ENCODE data around the gene BAIAP2L2.
"Not testable (repeated sequence)": the region's sequence is repeated elsewhere in the genome, so short reads cannot be mapped to it uniquely, and the experiment has no call there.

BAIAP2L2 gene

GRCh38 chr22:38131399-38131798 is 20.9 kb upstream of the BAIAP2L2 start:
- DNase-seq, result no peak
- in situ Hi-C loops (cut with HindIII; ENCODE audit: low pct_ligation_motif_present, low pct_unique_long_range_greater_than_20kb, low sequenced_read_pairs), result no loop called here

- in situ Hi-C loops (cut with HindIII; ENCODE audit: low pct_ligation_motif_present, low pct_unique_long_range_greater_than_20kb, low sequenced_read_pairs), result no loop called here
- no peak for DNase-seq
These were observed 19.4 kb upstream of the BAIAP2L2 start for GRCh38 chr22:38129856-38130255.

DNA sequence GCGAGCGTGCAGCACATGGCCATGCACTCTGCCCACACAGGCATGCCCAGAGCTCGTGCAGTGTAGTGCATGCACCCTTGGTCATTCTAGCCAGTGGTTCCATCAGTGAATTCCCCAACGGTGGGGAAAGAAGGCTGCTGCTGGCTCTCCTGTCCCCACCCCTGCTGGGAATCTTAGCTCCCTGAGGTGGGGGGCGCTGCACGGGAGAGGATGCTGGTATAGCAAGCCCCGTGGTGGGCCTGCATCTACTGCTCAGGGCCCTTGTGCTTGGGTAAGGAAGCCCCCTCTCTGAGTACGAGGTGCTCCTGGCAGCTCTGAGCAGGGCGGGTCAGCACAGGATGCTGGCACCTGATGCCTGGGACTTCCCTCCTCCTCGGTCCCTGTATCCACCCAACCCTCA is 18.5 kb upstream of the BAIAP2L2 start:
- DNase-seq, result no peak
- in situ Hi-C loops (cut with HindIII; ENCODE audit: low pct_ligation_motif_present, low pct_unique_long_range_greater_than_20kb, low sequenced_read_pairs), result no loop called here

DNA sequence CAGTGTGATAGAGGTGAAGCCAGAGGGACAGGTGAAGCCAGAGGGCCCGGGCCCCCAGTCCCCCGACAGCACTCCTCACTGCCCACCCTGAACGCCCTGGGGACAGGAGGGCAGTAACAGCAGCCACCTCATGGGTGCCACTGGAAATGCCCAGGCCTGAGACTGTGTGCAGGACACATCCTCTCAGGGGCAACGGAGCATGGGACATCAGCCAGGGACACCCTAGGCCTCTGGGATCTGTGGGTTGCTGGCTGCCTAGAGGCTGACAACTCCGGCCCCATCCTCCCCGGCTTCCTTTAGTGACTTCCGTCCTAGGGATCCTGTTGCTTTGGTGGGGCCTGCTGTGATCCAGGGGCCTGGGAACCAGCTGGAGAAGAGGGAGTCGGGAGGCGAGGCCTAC is 17.4 kb upstream of the BAIAP2L2 start:
- no peak for DNase-seq
- in situ Hi-C loops (cut with HindIII; ENCODE audit: low pct_ligation_motif_present, low pct_unique_long_range_greater_than_20kb, low sequenced_read_pairs), result no loop called here

- in situ Hi-C loops (cut with HindIII; ENCODE audit: low pct_ligation_motif_present, low pct_unique_long_range_greater_than_20kb, low sequenced_read_pairs), result no loop called here
- DNase-seq, result no peak
These were observed 16.6 kb upstream of the BAIAP2L2 start for GRCh38 chr22:38126928-38127668.

GRCh38 chr22:38125751-38126201 is 15.3 kb upstream of the BAIAP2L2 start:
- DNase-seq, result no peak
- in situ Hi-C loops (cut with HindIII; ENCODE audit: low pct_ligation_motif_present, low pct_unique_long_range_greater_than_20kb, low sequenced_read_pairs), result no loop called here

DNA sequence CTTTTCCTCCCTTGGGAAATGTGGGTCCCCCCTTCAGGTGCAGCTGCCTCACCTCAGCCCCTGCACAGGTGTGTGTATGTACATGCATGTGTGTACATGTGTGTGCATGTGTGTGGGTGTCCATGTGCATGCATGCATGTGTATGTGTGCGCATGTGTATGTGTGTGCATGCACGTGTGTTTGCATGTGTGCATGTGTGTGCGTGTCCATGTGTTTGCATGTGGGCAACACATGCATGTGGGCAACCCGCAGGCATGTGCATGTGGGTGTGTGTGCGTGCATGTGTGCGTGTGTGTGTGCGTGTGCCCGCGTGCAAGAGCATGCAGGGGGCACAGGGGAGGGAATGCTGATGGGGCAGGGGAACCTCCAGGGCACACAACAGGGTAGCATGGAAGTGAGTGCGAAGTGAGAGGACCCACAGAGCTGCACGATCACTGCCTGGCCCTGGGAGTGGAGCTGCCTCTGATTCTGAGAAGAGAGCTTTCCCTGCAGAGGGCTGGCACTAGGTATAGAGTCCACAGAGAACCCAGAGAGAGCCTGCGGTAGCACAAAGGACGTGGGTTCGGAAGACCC is 14.6 kb upstream of the BAIAP2L2 start:
- in situ Hi-C loops (cut with HindIII; ENCODE audit: low pct_ligation_motif_present, low pct_unique_long_range_greater_than_20kb, low sequenced_read_pairs), result no loop called here
- no peak for DNase-seq

DNA sequence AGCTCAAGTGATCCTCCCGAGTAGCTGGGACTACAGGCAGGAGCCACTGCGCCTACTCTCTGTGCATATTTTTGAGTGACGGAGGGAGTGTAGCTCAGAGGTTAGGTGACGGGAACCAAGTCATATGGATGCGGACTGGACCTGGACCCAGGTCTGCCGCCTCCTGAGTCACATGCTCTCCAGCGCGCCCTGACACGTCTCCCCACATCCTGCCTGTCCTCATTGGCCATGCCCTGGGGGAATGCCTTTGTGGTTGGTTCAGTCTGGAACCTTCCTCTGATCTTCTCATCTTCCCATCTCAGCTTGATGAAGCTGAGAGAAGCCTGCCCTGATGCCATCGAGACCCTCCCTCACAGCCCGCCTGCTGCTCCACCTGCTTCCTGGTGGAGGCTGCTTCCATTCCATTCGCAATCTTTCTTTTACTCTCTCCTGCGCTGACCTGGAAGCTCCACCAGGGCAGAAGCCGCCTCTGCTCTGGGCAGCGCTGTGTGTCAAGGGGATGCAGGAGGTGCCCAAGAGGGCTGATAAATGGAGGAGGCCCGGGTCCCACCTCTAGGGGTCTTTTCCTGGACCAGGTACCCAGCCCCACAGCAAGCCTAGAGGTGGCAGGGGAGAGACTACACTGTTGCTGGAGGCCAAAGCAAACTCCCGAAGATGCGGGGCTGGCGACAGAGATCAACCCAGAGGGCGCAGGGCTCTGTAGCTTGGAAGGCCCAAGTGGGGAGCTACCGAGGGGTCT is 13.9 kb upstream of the BAIAP2L2 start:
- in situ Hi-C loops (cut with HindIII; ENCODE audit: low pct_ligation_motif_present, low pct_unique_long_range_greater_than_20kb, low sequenced_read_pairs), result no loop called here
- no peak for DNase-seq

- DNase-seq, result no peak
These were observed 12.1 kb upstream of the BAIAP2L2 start for GRCh38 chr22:38122616-38123015.

DNA sequence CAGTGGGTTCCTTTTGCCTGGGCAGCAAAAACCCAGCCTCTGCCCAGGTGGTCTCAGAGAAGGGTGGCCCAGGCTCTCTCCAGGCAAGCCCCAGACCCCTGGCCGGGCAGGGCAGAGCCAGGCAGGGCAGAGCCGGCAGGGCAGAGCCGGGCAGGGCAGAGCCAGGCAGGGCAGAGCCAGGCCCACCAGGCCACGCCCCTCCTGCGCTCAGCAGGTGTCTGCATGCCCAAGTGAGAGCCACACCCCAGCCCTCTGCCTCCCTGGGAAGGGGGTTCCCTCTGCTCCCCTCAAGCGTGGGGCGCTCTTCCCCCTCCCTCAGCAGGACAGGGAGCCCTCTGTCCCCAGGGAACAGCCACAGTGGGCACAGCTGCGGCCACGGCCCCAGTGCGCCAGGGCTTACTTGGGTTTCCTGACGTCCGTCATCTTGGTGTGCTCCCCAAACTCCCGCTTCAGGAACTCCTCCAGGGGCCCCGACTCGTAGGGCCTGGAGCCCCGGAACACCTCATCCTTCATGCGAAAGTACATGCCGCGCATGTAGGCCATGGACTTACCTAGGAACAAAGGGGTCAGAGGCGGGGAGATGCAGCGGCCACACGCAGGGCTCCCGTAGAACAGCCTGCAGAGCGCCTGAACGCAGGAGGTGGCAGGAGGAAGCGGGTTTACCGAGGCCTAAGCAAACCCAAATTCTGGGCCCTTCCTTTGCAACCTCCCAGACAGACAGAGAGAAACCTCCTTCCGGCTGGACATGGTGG is 10.1 kb upstream of the BAIAP2L2 start:
- in situ Hi-C loops (cut with HindIII; ENCODE audit: low pct_ligation_motif_present, low pct_unique_long_range_greater_than_20kb, low sequenced_read_pairs), result no loop called here
- DNase-seq, result no peak

More at GRCh38 chr22:38122616-38123015, 12.1 kb upstream of the BAIAP2L2 start:
- in situ Hi-C loops (cut with HindIII; ENCODE audit: low pct_ligation_motif_present, low pct_unique_long_range_greater_than_20kb, low sequenced_read_pairs), result no loop called here

DNA sequence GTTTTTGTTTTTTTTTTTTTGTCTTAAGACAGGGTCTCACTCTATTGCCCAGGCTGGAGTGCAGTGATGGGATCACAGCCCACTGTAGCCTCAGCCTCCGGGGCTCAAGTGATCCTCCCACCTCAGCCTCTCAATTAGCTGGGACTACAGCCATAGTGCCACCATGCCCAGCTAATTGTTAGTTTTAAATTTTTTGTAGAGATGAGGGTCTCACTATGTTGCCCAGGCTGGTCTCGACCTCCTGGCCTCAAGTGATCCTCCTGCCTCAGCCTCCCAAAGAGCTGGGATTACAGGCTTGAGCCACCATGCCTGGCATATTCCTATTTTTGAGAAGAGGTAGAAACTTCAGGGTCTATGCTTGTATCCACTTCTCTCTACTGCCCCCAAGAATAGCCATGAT is 8.3 kb upstream of the BAIAP2L2 start:
- in situ Hi-C loops (cut with HindIII; ENCODE audit: low pct_ligation_motif_present, low pct_unique_long_range_greater_than_20kb, low sequenced_read_pairs); DNase-seq: not testable (repeated sequence)

- in situ Hi-C loops (cut with HindIII; ENCODE audit: low pct_ligation_motif_present, low pct_unique_long_range_greater_than_20kb, low sequenced_read_pairs), result no loop called here
- no peak for DNase-seq
These were observed 7.7 kb upstream of the BAIAP2L2 start for GRCh38 chr22:38118182-38118581.

GRCh38 chr22:38117556-38117955 is 7.1 kb upstream of the BAIAP2L2 start:
- in situ Hi-C loops (cut with HindIII; ENCODE audit: low pct_ligation_motif_present, low pct_unique_long_range_greater_than_20kb, low sequenced_read_pairs); DNase-seq: not testable (repeated sequence)

GRCh38 chr22:38115423-38116205 is 5.1 kb upstream of the BAIAP2L2 start:
- in situ Hi-C loops (cut with HindIII; ENCODE audit: low pct_ligation_motif_present, low pct_unique_long_range_greater_than_20kb, low sequenced_read_pairs), result no loop called here
- no peak for DNase-seq

DNA sequence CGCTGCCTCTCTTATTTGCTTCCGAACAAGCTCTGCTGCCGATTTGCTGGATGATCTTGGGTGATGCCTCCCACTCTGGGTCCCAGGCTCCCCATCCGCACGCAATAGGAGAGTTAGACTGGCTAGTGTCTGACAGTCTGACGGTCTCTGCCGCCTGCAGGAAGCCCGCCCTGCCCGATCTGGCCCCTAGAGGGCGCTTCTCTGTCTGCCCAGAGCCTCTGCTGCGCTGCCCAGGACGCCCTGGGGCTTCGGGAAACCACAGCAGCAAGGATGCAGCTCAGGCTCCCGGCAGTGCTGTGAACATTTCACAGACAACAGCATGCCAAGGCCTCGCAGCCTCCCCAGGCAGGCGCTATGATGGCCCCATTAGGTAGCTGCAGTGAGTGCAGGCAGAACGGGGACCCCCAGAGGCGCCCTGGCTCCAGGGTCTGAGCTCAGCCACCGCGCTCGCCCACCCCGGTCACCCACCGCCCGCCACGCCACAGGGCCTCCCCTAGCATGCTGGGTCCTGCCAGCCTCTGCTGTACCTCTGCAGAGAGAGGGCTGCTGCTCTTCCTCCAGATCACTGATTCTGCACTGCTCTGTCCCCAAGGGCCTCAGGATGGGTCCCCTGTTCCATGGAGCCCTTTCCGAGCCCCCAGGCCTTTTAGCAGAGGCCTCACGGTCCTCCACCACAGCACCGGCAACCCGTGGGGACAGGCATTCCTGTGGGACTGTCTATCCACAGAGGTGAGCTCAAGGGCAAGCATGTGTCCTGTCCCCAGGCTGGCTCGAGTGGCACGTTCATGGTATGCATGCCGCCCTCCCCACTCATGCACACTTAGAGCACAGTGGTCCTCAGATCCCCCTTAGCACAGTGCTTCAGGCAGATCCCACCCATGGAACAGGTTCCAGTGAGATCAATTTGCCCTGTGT is 4.3 kb upstream of the BAIAP2L2 start:
- DNase-seq, result peak; percentile 68
- in situ Hi-C loops (cut with HindIII; ENCODE audit: low pct_ligation_motif_present, low pct_unique_long_range_greater_than_20kb, low sequenced_read_pairs), result no loop called here

DNA sequence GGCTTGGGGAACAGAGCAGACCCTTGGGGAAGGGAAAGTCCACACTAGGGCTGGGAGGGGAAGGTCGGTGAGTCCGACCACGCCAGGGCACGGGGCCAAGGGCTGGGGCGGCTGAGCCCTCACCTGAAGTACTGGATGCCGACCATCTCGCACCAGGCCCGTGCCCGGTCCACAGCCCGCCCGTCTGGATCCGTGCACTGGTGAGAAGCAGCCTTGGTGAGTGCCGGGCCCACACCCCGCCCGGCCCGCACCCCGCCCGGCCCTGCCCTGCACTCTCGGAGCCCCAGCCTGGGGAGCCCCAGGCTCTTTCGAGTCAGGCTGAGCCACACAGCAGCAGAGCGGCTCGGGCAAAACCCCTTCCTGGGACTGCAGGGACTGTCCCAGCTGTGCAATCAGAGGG is 1.9 kb upstream of the BAIAP2L2 start:
- DNase-seq, result no peak

DNA sequence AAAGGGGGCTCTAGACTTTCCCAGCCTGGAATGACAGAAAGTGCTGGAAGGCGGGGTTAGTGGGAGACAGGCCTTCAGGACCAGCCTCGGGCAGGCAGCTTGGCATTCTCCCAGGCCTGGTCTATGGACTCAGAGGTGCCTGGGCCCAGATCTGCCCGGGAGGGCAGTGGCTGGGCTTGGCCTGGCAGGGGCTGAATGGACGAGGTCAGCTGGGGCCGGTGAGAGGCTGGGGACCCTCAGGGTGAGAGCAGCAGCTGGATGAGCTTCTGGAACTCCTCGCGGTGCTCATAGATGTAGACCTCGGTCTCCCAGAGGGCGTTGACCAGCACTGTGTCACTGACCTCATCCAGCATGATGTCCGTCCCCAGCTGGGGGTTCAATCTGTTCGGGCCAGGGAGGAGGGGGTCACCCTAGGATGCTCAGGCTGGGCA is 1.5 kb upstream of the BAIAP2L2 start:
- DNase-seq, result no peak
- in situ Hi-C loops (cut with HindIII; ENCODE audit: low pct_ligation_motif_present, low pct_unique_long_range_greater_than_20kb, low sequenced_read_pairs), result no loop called here

More for the DNA sequence above, 1.9 kb upstream of the BAIAP2L2 start:
- in situ Hi-C loops (cut with HindIII; ENCODE audit: low pct_ligation_motif_present, low pct_unique_long_range_greater_than_20kb, low sequenced_read_pairs), result no loop called here

All from ACHN (cell line).